Tibial nerve (tissue), 4 donors: Measurements from ENCODE around the gene PGR. TPM values are rescaled to one million over a fixed set of nuclear protein-coding genes. Genes with fewer than 3 reads are reported as not detected.

Source experiments
- DNase-seq, 2 donors: peaks; one replicate each; pipeline ENCODE4 v3.0.0-alpha.2; 2019; ENCODE audit warnings: low spot score in 2 of 2
- H3K27ac ChIP-seq, 4 donors: fragments of 200-600 bp; sonication (generic) in 3 of 4; one replicate each; pipeline ENCODE4 v1.5.1; 2017 to 2019; ENCODE audit warnings: mild to moderate bottlenecking in 1 of 4
- H3K27me3 ChIP-seq, 2 donors: fragments of 200-600 bp; sonication (generic) in 1 of 2; one replicate each; pipeline versions ENCODE4 v1.5.1 to v1.6.0; 2017 to 2019
- H3K36me3 ChIP-seq, 3 donors: fragments of 200-600 bp; sonication (generic); one replicate each; pipeline ENCODE4 v1.5.1; 2018 to 2019
- H3K4me1 ChIP-seq, 4 donors: fragments of 200-600 bp; sonication (generic) in 3 of 4; one replicate each; pipeline ENCODE4 v1.5.1; 2017 to 2019
- H3K4me3 ChIP-seq, 4 donors: fragments of 200-600 bp; sonication (generic) in 3 of 4; one replicate each; pipeline ENCODE4 v1.5.1; 2017 to 2019; ENCODE audit warnings: mild to moderate bottlenecking in 1 of 4, moderate library complexity in 1 of 4
- H3K9me3 ChIP-seq, 4 donors: fragments of 200-600 bp; sonication (generic) in 3 of 4; one replicate each; pipeline ENCODE4 v1.5.1; 2017 to 2019
- CTCF ChIP-seq, 5 experiments: fragments of 200-600 bp in 3 of 5; fragments of 450-650 bp in 2 of 5; sonication (generic) in 3 of 5; IDR thresholded peaks; one replicate each; pipeline ENCODE4 v1.5.1; 2016 to 2019; ENCODE audit warnings: antibody characterized with exemption in 5 of 5, mild to moderate bottlenecking in 3 of 5, moderate library complexity in 2 of 5
- EP300 ChIP-seq, 2 donors: sonication (generic); formaldehyde crosslinking; IDR thresholded peaks; one replicate each; pipeline ENCODE4 v1.6.1; 2017; ENCODE audit warnings: antibody characterized with exemption in 2 of 2, mild to moderate bottlenecking in 1 of 2
- POLR2A ChIP-seq, 2 donors: fragments of 450-650 bp; IDR thresholded peaks; one replicate each; pipeline ENCODE4 v1.6.1; 2017; ENCODE audit warnings: antibody characterized with exemption in 2 of 2, mild to moderate bottlenecking in 2 of 2, moderate library complexity in 2 of 2
- WGBS, 2 donors: methylation state at CpG; one replicate each; pipeline ENCODE4 v1.1.5; 2018; 5-methylcytosine and 5-hydroxymethylcytosine counted together
- total RNA-seq, 4 donors: library from RNA; depleted of rRNA; stranded (reverse); fragments of >200 nt; gene quantifications; one replicate each; pipeline ENCODE4 v1.1.0, GENCODE V29; 2016

PGR gene
- total RNA-seq, 4 donors from 2014 or later: 2.0 to 4.8 (median 2.1) TPM

- no peak overlapping the region for H3K27ac ChIP-seq
- H3K27me3 ChIP-seq: no peaks in the 10 kb centered on the region
- DNase-seq: no peak
- no peaks in the 10 kb centered on the region for H3K4me1 ChIP-seq
- TF ChIP-seq CTCF (IDR thresholded peaks at IDR 0.05) (no peak), POLR2A (IDR thresholded peaks at IDR 0.05) (no peak), EP300 (IDR thresholded peaks at IDR 0.05) (no peak)
- H3K4me3 ChIP-seq: no peak overlapping the region
- no peaks in the 10 kb centered on the region for H3K36me3 ChIP-seq
- no peaks in the 10 kb centered on the region for H3K9me3 ChIP-seq
- WGBS, 2 donors: 82 to 94% methylated on average over 1 of the region's 1 CpG
These were observed 129.9 kb downstream of the PGR start for GRCh38 chr11:100999756-101000155.

GRCh38 chr11:100994966-100995365, 134.6 kb downstream of the PGR start:
- Histone ChIP-seq H3K27me3 (no peaks in the 10 kb centered on the region), H3K4me3 (no peak overlapping the region), H3K36me3 (peaks cover 0 to 4% (median 0%) of the 10 kb centered on the region in 3 donors), H3K4me1 (no peaks in the 10 kb centered on the region), H3K9me3 (no peaks in the 10 kb centered on the region), H3K27ac (no peak overlapping the region)
- no peak for TF ChIP-seq POLR2A (IDR thresholded peaks at IDR 0.05)
- TF ChIP-seq CTCF (IDR thresholded peaks at IDR 0.05): no peak
- no peak for TF ChIP-seq EP300 (IDR thresholded peaks at IDR 0.05)
- WGBS, 2 donors: 92 to 98% methylated on average over 2 of the region's 2 CpGs
- DNase-seq: no peak

DNA sequence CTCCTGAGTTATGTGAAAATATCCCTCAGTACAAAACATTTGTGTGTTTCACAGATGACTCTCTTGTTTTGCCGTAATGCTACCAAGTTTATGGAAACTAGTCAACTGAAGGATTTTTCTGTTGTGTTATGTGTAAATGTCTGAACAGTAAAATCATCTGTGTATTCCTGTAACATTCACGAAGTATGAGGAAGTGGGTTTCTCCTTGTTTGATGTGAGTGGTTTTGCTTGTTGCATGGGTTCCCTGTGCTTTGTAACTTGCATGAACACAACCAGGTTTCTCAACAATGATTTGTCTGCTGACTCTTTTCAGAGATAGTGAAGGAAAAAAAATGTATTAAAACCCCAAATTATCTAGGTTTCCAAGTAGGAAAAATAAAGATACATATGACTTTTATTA, 138.1 kb downstream of the PGR start:
- no peak for DNase-seq
- H3K4me3 ChIP-seq: no peak overlapping the region
- H3K27me3 ChIP-seq: no peaks in the 10 kb centered on the region
- no peaks in the 10 kb centered on the region for H3K9me3 ChIP-seq
- peaks cover 0 to 23% (median 0%) of the 10 kb centered on the region in 3 donors for H3K36me3 ChIP-seq
- no peaks in the 10 kb centered on the region for H3K4me1 ChIP-seq
- TF ChIP-seq EP300 (IDR thresholded peaks at IDR 0.05): no peak
- WGBS, 2 donors: 66 to 75% methylated on average over 2 of the region's 2 CpGs
- H3K27ac ChIP-seq: no peak overlapping the region

DNA sequence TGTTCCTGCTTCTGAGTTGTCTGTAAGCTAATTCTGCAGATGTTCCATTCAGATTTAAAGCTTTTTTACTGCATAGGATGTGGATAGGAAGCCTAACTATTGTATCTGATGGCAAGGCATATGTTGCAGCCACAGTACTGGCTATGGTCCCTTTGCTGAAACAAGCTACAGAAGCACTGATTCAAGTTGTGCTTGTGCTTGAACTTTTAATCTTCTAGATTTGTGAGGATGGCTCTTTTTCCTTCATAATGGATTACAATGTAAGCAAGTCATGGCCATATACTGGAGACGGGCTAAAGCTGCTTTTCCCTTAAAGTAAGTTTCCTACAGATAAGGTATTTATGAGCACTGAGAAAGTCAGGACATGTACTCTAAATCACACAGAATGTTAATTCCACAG, 138.7 kb downstream of the PGR start:
- Histone ChIP-seq H3K27ac (no peak overlapping the region), H3K4me1 (no peaks in the 10 kb centered on the region), H3K36me3 (peaks cover 0 to 27% (median 0%) of the 10 kb centered on the region in 3 donors), H3K9me3 (no peaks in the 10 kb centered on the region), H3K27me3 (no peaks in the 10 kb centered on the region), H3K4me3 (no peak overlapping the region)
- TF ChIP-seq EP300 (IDR thresholded peaks at IDR 0.05) (no peak), CTCF (IDR thresholded peaks at IDR 0.05) (no peak)
- 95% methylated on average over 1 of the region's 1 CpG for WGBS, 2 donors
- DNase-seq: no peak

GRCh38 chr11:100984668-100985067, 144.9 kb downstream of the PGR start:
- Histone ChIP-seq H3K36me3 (peaks cover 0 to 47% (median 0%) of the 10 kb centered on the region in 3 donors), H3K9me3 (no peaks in the 10 kb centered on the region), H3K4me1 (no peaks in the 10 kb centered on the region), H3K27ac (no peak overlapping the region), H3K27me3 (no peaks in the 10 kb centered on the region), H3K4me3 (no peak overlapping the region)
- 93% methylated on average over 3 of the region's 3 CpGs for WGBS, 2 donors
- TF ChIP-seq EP300 (IDR thresholded peaks at IDR 0.05): no peak
- no peak for TF ChIP-seq CTCF (IDR thresholded peaks at IDR 0.05)
- TF ChIP-seq POLR2A (IDR thresholded peaks at IDR 0.05): no peak
- no peak for DNase-seq
